SK-N-SH treated with all-trans-retinoic acid at 6 μM for 48 hours (cell line): ENCODE data around the gene ZNFX1.

Source experiments
- ARNTL ChIP-seq: fragments of 450-650 bp; formaldehyde crosslinking; IDR thresholded peaks from 2 replicates; pipeline ENCODE4 v1.5.0; 2020; ENCODE audit warnings: low read depth, mild to moderate bottlenecking, moderate library complexity, borderline replicate concordance
- CREB5 ChIP-seq: fragments of 250-450 bp; sonication (Bioruptor Pico); IDR thresholded peaks from 2 replicates; pipeline ENCODE4 v1.5.1; 2020; ENCODE audit warnings: low read depth, mild to moderate bottlenecking, moderate library complexity
- PATZ1 ChIP-seq: fragments of 250-450 bp; sonication (Bioruptor Pico); IDR thresholded peaks from 2 replicates; pipeline ENCODE4 v1.8.0; 2020; ENCODE audit warnings: mild to moderate bottlenecking, moderate library complexity, borderline replicate concordance
- RARB ChIP-seq: fragments of 250-450 bp; sonication (Bioruptor Pico); IDR thresholded peaks from 2 replicates; pipeline ENCODE4 v1.8.0; 2021; ENCODE audit warnings: mild to moderate bottlenecking, moderate library complexity
- ZFP30 ChIP-seq: fragments of 450-650 bp; formaldehyde crosslinking; IDR thresholded peaks from 2 replicates; pipeline ENCODE4 v1.5.0; 2022; ENCODE audit warnings: mild to moderate bottlenecking, moderate library complexity
- ZNF565 ChIP-seq: fragments of 450-650 bp; formaldehyde crosslinking; conservative IDR thresholded peaks from 2 replicates; pipeline ENCODE4 v1.5.0; 2020; ENCODE audit warnings: low read depth, mild to moderate bottlenecking, moderate library complexity
- ZNF70 ChIP-seq: fragments of 450-650 bp; formaldehyde crosslinking; IDR thresholded peaks from 2 replicates; pipeline ENCODE4 v1.5.0; 2020; ENCODE audit warnings: mild to moderate bottlenecking, moderate library complexity
- ZNF8 ChIP-seq: fragments of 450-650 bp; formaldehyde crosslinking; IDR thresholded peaks from 2 replicates; pipeline ENCODE4 v1.5.0; 2020; ENCODE audit warnings: mild to moderate bottlenecking, moderate library complexity

- no peak for TF ChIP-seq PATZ1
- no peak for TF ChIP-seq ZNF8
- no peak for TF ChIP-seq RARB (CRISPR knock-in tag)
- no peak for TF ChIP-seq ARNTL (CRISPR knock-in tag)
- TF ChIP-seq CREB5 (CRISPR knock-in tag) = no peak
- TF ChIP-seq ZFP30 = no peak
- TF ChIP-seq ZNF565 = no peak
- no peak for TF ChIP-seq ZNF70 (CRISPR knock-in tag)
Observed at GRCh38 chr20:49279677-49280462, 2.0 kb upstream of the ZNFX1 start.
